Glutamatergic neuron (in vitro differentiated cells): ENCODE measurements around the gene TWIST2. TPM values are rescaled to one million over a fixed set of nuclear protein-coding genes. Genes with fewer than 3 reads are reported as not detected.

ENCODE experiments used
- DNase-seq: peaks from one replicate; pipeline ENCODE4 v3.0.0; 2022
- H3K27ac Mint-ChIP-seq: one replicate; pipeline ENCODE4 v1.8.0; 2020; ENCODE audit warnings: mild to moderate bottlenecking, mixed read lengths, inconsistent platforms; ENCODE audit not compliant: unreplicated experiment
- H3K27me3 Mint-ChIP-seq: one replicate; pipeline ENCODE4 v1.8.0; 2020; ENCODE audit warnings: mild to moderate bottlenecking, moderate library complexity, mixed read lengths, inconsistent platforms; ENCODE audit not compliant: unreplicated experiment
- H3K36me3 Mint-ChIP-seq: one replicate; pipeline ENCODE4 v1.8.0; 2020; ENCODE audit warnings: mild to moderate bottlenecking, mixed read lengths, inconsistent platforms; ENCODE audit not compliant: unreplicated experiment
- H3K4me1 Mint-ChIP-seq: one replicate; pipeline ENCODE4 v1.8.0; 2020; ENCODE audit warnings: mild to moderate bottlenecking, low read depth, mixed read lengths, inconsistent platforms; ENCODE audit not compliant: unreplicated experiment
- H3K4me3 Mint-ChIP-seq: one replicate; pipeline ENCODE4 v1.8.0; 2020; ENCODE audit warnings: mild to moderate bottlenecking, mixed read lengths, inconsistent platforms; ENCODE audit not compliant: unreplicated experiment
- H3K9me3 Mint-ChIP-seq: one replicate; pipeline ENCODE4 v1.8.0; 2020; ENCODE audit warnings: mild to moderate bottlenecking, moderate library complexity, mixed read lengths, inconsistent platforms; ENCODE audit not compliant: unreplicated experiment
- total RNA-seq: library from RNA; stranded (reverse); fragmentation: NEBNext Ultra II Directional; extraction: Animal tissue kit (Norgen Biotek cat#: 25700); gene quantifications from one replicate; pipeline ENCODE4 v1.2.1, GENCODE V29; 2021; ENCODE audit not compliant: unreplicated experiment
- TF ChIP-seq, protein P1 (sequence below): fragments of 200-600 bp; sonication (generic); IDR thresholded peaks from one replicate; pipeline ENCODE4 v1.5.0; 2021; ENCODE audit not compliant: partially characterized antibody, unreplicated experiment

The TWIST2 gene
- total RNA-seq, 1 donor from 2014 or later: not detected

DNA sequence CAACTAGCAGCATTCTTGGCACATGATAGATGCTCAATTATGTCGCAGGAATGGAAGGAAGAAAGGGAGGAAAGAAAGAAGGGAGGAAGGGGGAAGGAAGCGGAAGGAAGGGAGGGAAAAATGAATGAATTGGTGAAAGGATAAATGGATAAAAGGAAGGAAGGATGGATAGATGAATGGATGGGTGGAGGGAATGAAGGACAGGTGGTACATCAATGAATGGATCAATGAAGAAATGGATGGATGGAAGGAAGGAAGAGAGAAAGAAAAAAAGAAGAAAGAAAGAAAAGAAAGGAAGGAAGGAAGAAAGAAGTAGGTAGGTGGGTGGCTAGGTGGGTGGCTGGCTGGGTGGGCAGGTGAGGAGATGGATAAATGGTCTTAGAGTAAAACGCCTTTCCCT, 56.8 kb downstream of the TWIST2 start:
- Mint-ChIP-seq H3K4me3 (no peak overlapping the region), H3K4me1 (no peaks in the 10 kb centered on the region), H3K27me3 (peaks cover 2% of the 10 kb centered on the region), H3K36me3 (no peaks in the 10 kb centered on the region), H3K27ac (no peak overlapping the region), H3K9me3 (peaks cover 7% of the 10 kb centered on the region)
- TF ChIP-seq, protein P1, sequence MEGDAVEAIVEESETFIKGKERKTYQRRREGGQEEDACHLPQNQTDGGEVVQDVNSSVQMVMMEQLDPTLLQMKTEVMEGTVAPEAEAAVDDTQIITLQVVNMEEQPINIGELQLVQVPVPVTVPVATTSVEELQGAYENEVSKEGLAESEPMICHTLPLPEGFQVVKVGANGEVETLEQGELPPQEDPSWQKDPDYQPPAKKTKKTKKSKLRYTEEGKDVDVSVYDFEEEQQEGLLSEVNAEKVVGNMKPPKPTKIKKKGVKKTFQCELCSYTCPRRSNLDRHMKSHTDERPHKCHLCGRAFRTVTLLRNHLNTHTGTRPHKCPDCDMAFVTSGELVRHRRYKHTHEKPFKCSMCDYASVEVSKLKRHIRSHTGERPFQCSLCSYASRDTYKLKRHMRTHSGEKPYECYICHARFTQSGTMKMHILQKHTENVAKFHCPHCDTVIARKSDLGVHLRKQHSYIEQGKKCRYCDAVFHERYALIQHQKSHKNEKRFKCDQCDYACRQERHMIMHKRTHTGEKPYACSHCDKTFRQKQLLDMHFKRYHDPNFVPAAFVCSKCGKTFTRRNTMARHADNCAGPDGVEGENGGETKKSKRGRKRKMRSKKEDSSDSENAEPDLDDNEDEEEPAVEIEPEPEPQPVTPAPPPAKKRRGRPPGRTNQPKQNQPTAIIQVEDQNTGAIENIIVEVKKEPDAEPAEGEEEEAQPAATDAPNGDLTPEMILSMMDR: no peak
- DNase-seq: no peak

GRCh38 chr2:238905224-238905623, 57.3 kb downstream of the TWIST2 start:
- Mint-ChIP-seq H3K27ac (no peak overlapping the region), H3K36me3 (no peaks in the 10 kb centered on the region), H3K9me3 (peaks cover 7% of the 10 kb centered on the region), H3K27me3 (peaks cover 6% of the 10 kb centered on the region), H3K4me1 (no peaks in the 10 kb centered on the region), H3K4me3 (no peak overlapping the region)
- TF ChIP-seq, protein P1: no peak
- DNase-seq: no peak

- DNase-seq: no peak
- Mint-ChIP-seq H3K4me1 (no peaks in the 10 kb centered on the region), H3K9me3 (peaks cover 7% of the 10 kb centered on the region), H3K27me3 (peaks cover 6% of the 10 kb centered on the region), H3K4me3 (no peak overlapping the region), H3K27ac (no peak overlapping the region), H3K36me3 (no peaks in the 10 kb centered on the region)
- TF ChIP-seq, protein P1: no peak
Observed at GRCh38 chr2:238905644-238906043, 57.8 kb downstream of the TWIST2 start.

- Mint-ChIP-seq H3K36me3 (no peaks in the 10 kb centered on the region), H3K4me3 (no peak overlapping the region), H3K9me3 (peaks cover 7% of the 10 kb centered on the region), H3K27ac (no peak overlapping the region), H3K4me1 (no peaks in the 10 kb centered on the region), H3K27me3 (peaks cover 6% of the 10 kb centered on the region)
- TF ChIP-seq, protein P1: no peak
- no peak for DNase-seq
Observed at GRCh38 chr2:238906254-238906935, 58.5 kb downstream of the TWIST2 start.

GRCh38 chr2:238906936-238907716, 59.2 kb downstream of the TWIST2 start:
- no peaks in the 10 kb centered on the region for H3K36me3 Mint-ChIP-seq
- no peaks in the 10 kb centered on the region for H3K4me1 Mint-ChIP-seq
- H3K27ac Mint-ChIP-seq: no peak overlapping the region
- H3K4me3 Mint-ChIP-seq: no peak overlapping the region
- H3K27me3 Mint-ChIP-seq: peaks cover 6% of the 10 kb centered on the region
- H3K9me3 Mint-ChIP-seq: peaks cover 10% of the 10 kb centered on the region
- TF ChIP-seq, protein P1: no peak
- no peak for DNase-seq
